Stimulated activated naive CD4-positive, alpha-beta T cell (primary cell): ENCODE measurements around the gene UTS2B.
A peak's percentile ranks its signal among the peaks of the same experiment; 100 is the strongest.

Experiments used
- DNase-seq, 6 experiments: peaks; one replicate each; lab custom pipeline; 2025; lab: John Stamatoyannopoulos, UW

Gene UTS2B, protein sequence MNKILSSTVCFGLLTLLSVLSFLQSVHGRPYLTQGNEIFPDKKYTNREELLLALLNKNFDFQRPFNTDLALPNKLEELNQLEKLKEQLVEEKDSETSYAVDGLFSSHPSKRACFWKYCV

GRCh38 chr3:191329654-191330529 lies at the start of gene UTS2B:
TSS of gene UTS2B (minus strand) at chr3:191330526. CDS start at chr3:191282189, 48,337 bp downstream.
- peak in 1 of 6 experiments; percentile 11 for DNase-seq

DNA sequence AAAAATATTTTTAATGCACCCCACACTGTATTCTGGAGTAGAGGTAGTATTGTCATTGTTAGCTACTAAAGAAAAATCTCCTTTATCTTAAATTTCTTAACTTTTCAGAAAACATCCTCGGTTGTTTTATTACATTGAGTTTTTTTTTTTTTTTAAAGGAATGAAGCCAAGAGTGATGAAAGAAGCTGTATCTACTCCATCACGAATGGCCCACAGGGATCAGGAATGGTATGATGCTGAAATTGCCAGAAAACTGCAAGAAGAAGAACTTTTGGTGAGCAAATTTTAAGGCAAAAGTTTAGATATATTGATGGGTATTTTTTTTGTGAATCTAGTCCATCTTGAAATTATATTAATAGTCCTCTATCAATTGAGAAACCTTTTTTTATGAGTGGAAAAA lies 49.7 kb upstream of the UTS2B start:
- DNase-seq, result no peak

GRCh38 chr3:191379446-191379845 lies 49.1 kb upstream of the UTS2B start:
- DNase-seq, result no peak

GRCh38 chr3:191378142-191378812 lies 48.0 kb upstream of the UTS2B start:
- DNase-seq, result no peak

DNA sequence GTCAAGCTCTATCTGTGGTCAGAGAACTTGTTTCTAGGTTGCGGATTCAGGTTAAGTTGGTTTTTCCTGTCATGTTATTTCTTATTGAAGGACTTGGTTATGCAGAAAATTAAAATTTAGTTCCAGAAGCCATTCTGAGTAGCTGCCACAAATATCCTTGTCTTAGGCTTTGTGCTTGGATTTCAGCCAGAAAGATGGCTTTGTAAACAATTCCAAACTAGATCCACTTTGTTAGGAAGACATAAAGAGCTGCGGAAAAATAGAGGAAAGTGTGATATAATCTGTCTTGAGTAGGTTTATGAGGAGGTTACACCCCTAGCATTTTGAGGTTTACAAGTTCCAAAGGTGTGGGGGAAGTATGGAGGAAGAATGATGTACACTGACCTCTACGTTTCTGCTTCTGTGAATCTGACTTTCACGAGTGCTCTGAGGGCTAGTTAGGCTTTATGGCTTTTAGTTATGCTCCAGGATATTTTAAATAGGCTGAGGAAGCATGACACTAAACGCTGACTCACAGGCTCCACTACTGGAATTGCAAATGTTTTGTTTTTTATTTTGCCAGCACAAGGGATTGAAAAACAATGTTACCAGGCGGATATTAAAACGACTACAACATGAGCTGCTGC lies 46.3 kb upstream of the UTS2B start:
- DNase-seq, result no peak

DNA sequence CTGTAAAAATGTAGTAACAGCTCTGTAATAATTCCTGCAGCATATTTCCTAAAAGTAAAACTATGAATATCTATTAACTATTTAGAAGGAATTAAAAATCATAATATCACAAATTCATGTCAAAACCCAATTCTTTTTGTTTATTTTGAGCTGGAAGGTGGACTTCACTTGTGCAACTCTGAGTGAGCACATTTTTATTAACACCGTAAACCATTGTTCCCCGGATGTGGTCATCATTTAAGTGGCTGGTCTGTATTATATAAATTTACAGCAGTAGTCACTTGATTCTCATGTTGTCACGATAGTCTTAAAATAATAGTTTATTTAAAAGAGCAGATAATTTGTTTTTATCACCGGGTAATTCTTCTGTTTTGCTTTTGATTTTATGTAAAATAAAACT lies 43.0 kb upstream of the UTS2B start:
- DNase-seq, result no peak

DNA sequence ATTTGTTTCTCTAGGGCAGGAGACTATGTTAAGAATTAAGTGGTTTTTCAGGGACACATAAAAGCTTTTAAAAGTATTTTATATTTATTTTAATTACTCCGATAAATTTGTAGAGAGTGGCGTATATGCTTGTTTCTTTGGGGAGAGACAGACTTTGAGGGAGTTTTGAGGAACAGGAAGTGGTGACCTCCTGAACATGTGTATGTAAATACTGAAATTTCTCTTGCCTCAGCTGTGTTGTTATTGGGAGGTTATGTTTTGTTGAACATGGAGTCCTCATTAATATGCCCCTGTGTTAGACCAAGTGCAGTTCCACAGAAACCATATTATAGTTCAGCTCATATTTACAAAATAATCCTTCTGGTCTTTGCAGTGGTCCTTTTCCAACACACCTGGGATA lies 41.8 kb upstream of the UTS2B start:
- DNase-seq, result no peak

DNA sequence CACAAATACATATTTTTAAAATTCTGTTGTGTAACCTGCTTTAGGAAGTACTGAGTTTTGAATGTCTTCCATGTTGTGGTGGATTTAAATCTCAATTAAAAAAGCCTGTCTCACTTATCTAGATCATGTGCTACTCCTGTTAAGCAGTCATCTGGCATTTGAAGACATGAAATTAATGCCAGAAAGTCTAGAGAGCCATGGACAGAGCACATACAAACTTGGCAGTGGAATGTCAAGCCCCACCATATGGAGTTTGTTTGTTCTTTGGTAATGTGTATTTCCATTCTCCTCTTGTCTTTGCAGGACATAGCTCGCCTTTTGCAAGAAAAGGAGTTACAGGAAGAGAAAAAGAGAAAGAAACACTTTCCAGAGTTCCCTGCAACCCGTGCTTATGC lies 39.3 kb upstream of the UTS2B start:
- DNase-seq, result no peak

DNA sequence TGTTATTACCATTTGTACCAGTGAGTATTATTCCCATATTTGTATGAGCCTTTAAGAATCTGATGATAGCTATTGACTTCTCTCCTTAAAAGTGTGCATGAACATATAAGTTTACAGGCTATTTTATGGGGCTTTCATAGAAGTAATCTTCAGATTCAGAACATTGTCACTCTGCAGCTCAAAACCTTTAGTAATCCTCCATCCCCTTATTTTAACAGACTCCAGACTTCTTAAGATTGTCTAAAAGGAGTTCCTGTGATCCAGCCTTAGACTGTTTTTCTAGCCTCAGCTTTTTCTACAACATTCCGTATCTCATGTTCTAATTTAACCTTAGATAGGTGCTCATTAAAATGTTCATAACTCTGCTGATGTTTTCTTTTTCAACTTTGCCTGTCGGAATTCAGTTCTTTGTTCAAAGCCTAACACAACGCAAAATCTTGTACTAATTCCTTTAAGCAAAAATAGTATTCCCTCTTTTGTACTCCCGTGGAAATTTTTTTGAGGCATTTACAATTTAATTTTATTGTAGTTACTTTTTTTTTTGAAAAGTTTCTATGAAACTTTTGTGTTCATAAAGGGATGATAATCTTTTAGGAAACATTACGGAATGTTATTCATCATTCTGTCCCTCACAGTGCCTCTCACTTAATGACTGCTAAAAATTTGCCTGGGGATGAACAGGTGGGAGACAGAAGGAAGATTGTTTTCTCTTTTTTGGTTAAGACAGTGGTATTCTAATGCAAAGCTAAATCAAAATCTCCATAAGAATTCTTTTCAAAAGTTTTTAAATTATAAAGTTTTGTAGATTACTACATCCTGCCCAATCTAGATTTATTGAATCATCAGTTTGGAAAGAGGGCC lies 38.7 kb upstream of the UTS2B start:
- DNase-seq, result no peak

DNA sequence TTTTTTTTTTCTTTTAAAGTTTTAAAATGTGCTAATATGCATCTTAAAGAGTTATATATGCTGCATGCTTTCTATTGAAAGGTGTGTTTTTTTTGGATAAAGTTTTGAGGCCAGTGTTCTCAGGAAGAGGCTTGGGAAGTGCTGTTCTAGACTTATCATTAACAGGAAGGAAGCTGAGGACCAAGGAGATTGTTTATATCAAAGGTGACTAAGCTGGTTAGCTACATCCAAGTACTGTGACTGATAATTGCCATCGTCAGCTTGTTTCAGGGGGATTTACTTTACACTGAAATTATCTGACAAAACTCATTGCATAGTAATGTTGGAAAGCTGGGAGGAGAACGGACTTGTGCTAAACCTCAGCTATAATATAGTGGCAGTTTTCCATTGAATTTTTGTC lies 36.3 kb upstream of the UTS2B start:
- DNase-seq, result no peak

GRCh38 chr3:191363221-191363620 lies 32.9 kb upstream of the UTS2B start:
- no peak for DNase-seq

DNA sequence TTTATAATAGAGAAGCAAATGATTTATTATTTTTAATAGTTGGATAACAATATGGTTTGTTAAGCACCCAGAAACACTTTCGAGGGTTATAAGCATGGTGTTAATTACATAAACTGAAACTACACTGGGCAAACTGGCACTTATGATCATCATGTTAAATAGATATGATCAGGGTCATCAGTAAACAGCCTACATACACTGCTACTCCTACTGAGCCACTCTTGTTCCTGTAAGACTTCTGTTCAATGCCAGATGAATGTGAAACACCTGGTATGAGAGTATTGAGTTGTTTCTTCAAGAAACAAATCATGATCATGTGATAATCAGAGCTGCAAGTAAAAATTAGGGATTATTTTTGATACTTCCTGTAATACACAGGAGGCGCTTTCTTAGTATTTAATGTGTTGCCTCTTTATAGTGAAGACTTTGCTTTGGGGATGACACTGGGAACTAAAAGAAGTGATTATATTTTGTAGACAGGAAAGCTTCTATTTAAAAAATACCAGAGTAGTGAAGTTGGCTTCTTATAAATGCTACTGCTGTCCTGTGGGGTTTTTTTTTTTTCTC lies 32.3 kb upstream of the UTS2B start:
- no peak for DNase-seq

DNA sequence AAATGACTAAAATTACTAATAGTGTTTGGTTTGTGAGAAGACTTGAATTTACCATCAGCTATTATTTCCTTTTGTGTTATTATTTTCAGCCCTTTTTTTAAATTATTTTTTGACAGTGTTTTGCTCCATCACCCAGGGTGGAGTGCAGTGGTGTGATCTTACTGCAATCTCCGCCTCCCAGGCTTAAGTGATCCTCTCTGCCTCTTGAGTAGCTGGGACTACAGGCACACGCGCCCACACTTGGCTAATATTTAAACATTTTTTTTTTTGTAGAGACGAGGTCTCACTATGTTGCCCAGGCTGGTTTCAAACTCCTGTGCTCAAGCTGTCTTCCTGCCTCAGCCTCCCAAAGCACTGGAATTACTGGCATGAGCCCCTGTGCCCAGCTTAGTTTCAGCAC lies 31.7 kb upstream of the UTS2B start:
- no peak for DNase-seq

- no peak for DNase-seq
These were observed 31.1 kb upstream of the UTS2B start for GRCh38 chr3:191361456-191361855.

DNA sequence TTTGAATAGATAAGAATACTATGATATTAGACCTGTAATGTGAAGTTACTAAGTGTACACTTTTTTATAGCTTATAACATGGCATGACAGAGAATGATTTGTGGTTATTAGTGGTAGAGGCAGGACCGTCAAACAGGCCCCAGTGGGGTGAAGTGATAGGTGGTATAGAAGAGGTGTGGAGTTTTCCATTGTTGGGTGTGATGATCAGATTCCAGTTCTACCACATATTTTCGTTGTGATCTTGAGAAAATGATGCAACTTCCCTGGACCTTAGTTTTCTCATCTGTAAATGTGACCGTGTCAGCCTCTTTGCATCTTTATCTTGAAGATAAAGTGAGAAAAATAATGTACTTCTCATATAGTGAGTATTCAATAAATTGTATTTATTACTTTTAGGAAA lies 30.3 kb upstream of the UTS2B start:
- no peak for DNase-seq

DNA sequence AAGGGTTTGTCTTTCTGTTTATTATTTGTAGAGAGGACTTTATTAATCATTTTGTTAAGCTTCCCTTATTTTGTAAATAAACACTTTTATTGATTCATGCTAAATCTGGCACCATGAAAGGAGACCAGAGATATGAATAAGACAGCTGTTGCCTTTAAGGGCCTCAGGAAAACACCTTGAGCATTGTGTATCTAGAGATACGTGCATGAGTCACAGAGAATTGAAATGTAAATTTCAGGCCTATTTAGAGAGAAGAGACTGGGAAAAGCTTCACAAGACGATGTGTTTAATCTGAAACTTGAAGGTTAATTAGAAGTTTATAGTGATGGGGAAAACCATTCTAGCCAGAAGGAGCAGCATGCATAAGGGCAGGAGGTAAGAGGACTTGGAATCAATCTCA lies 28.6 kb upstream of the UTS2B start:
- no peak for DNase-seq

- no peak for DNase-seq
These were observed 27.6 kb upstream of the UTS2B start for GRCh38 chr3:191357909-191358308.

GRCh38 chr3:191356631-191357439 lies 26.5 kb upstream of the UTS2B start:
- DNase-seq, result no peak

DNA sequence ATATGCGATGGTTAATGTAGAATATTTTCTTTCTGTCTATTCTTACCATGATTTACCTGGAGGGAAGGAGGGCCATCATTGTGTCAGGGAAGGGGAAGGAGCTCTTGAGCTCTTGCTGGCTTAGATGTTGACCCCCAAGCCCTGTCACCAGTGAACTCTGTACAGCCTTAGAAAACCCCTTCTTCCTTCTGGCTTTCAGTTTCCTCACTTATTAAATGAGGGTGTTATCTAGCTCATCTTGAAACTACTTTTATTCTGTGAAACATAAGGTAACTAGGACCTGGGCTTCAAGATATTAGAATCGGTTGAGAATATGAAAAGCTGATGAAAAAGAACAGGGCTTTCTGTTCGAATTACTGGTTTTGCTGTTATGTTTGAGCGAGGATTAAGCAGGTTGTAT lies 25.1 kb upstream of the UTS2B start:
- DNase-seq, result no peak

DNA sequence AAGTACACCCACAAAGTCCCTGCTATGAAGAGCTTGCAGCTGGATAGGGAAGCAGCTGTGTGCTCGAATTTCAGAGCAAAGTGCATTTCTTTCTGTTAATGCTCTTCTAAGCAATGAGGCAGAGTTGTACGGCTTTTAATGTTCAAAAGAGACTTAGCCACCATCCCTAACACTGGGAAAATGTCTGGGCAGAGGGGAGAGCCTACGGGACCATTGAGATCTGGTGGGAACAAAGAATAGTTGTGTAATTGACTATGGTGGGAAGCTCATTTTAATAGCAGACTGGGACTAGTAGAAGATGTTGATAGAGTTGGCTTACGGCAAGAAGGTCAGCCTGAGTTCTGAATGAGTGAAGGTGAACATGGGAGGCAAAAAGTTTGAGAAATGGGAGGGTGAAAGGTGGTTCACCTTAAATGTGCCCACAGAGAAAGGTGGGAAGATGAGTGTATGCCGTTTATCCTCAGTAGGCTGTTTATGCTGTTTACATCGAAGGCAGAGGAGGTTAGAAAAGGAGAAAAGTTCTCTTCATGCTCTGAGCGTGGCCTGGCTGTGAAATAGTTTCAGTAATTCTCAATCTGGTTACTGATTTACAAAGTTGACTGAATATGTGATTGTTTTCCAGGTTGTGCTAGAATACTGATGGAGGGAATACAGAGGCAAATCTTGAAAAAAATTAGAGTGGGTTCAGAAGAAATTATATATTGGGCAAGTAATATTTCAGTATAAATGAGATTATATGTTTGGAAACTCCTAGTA lies 22.9 kb upstream of the UTS2B start:
- no peak for DNase-seq
